Measurements from ENCODE around the gene RETN. TPM values are rescaled to one million over a fixed set of nuclear protein-coding genes. Genes with fewer than 3 reads are reported as not detected.

Gene RETN
- total RNA-seq, 2 experiments from 2014 or later = not detected

DNA sequence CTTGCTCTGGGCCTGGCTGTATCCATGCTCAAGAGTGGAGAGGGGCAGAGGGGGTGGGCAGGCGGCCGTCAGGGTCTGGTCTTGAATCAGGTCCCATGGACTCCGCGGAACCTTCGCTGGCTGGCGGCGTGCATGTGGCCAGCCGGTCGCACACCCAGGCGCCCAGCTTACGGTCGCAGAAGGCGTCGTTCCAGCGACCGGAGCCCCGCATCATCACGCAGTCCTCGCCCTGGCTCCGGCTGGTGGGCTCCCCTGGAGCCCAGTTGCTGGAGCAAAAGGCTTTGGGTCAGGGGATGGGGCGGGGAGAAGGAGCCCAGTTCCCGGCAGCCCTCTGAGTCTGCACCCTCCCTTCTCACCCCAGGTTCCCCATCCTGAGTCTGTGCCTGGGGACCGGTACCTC is 20.3 kb downstream of the RETN start:
- no peaks in the 10 kb centered on the region for H3K27me3 Mint-ChIP-seq
- intact Hi-C loops (cut with DNase I, micrococcal nuclease) = loop anchor here in 1 of 2 experiments (10.0 kb wide), 1 partner anchor 334 kb away; no protein-coding TSS in a partner anchor
- no peaks in the 10 kb centered on the region for H3K9me3 Mint-ChIP-seq
- Histone ChIP-seq H3K9me3 (ENCODE audit: control insufficient read depth in 1 of 2, insufficient read depth in 1 of 2, low read length in 2 of 2) (peaks cover 0 to 8% of the 10 kb centered on the region in 2 experiments), H3K4me1 (ENCODE audit: insufficient read depth, low read length) (peaks cover 20% of the 10 kb centered on the region), H3K36me3 (ENCODE audit: insufficient read depth, low read length) (no peaks in the 10 kb centered on the region), H3K27ac (ENCODE audit: low read depth in 1 of 2, low read length in 2 of 2) (no peak overlapping the region), H3K27me3 (ENCODE audit: control insufficient read depth in 1 of 2, insufficient read depth in 2 of 2, low read length in 2 of 2) (peaks cover 0 to 5% of the 10 kb centered on the region in 2 experiments), H3K4me3 (ENCODE audit: low read length) (no peak overlapping the region)
- POLR2A ChIA-PET = interaction anchor here (0.6 kb wide), 1 partner anchor 341 kb away, joined by 3 read pairs; no protein-coding TSS in a partner anchor
- no peak overlapping the region for H3K27ac Mint-ChIP-seq
- peaks cover 4% of the 10 kb centered on the region for H3K36me3 Mint-ChIP-seq (ENCODE audit: low read depth)
- DNase-seq (no peak), ATAC-seq (ENCODE audit: poor library complexity) (no peak)
- no peaks in the 10 kb centered on the region for H3K4me1 Mint-ChIP-seq (ENCODE audit: low read depth)
- CTCF ChIA-PET = interaction anchor here (0.9 kb wide), 1 partner anchor 8 kb away, joined by 3 read pairs; the partner anchor contains the start of gene TRAPPC5
- H3K4me3 Mint-ChIP-seq = no peak overlapping the region
- no peak for TF ChIP-seq CTCF (IDR thresholded peaks at IDR 0.05)

GRCh38 chr19:7690779-7691258 is 22.0 kb downstream of the RETN start:
- POLR2A ChIA-PET = no interaction called here
- H3K4me1 ChIP-seq (ENCODE audit: insufficient read depth, low read length) = peaks cover 26% of the 10 kb centered on the region
- peaks cover 0 to 5% of the 10 kb centered on the region in 2 experiments for H3K27me3 ChIP-seq (ENCODE audit: control insufficient read depth in 1 of 2, insufficient read depth in 2 of 2, low read length in 2 of 2)
- no peak for ATAC-seq (ENCODE audit: poor library complexity)
- H3K27ac ChIP-seq (ENCODE audit: low read depth in 1 of 2, low read length in 2 of 2) = no peak overlapping the region
- peak in 1 of 14 experiments; percentile 18 for DNase-seq
- H3K4me1 Mint-ChIP-seq (ENCODE audit: low read depth) = no peaks in the 10 kb centered on the region
- no peaks in the 10 kb centered on the region for H3K36me3 Mint-ChIP-seq (ENCODE audit: low read depth)
- H3K4me3 Mint-ChIP-seq = no peak overlapping the region
- CTCF ChIA-PET = no interaction called here
- no peak for TF ChIP-seq CTCF (IDR thresholded peaks at IDR 0.05)
- intact Hi-C loops (cut with DNase I, micrococcal nuclease) = no loop called here
- no peaks in the 10 kb centered on the region for H3K36me3 ChIP-seq (ENCODE audit: insufficient read depth, low read length)
- H3K9me3 ChIP-seq (ENCODE audit: control insufficient read depth in 1 of 2, insufficient read depth in 1 of 2, low read length in 2 of 2) = peaks cover 0 to 8% of the 10 kb centered on the region in 2 experiments
- H3K9me3 Mint-ChIP-seq = no peaks in the 10 kb centered on the region
- H3K27ac Mint-ChIP-seq = no peak overlapping the region
- H3K27me3 Mint-ChIP-seq = no peaks in the 10 kb centered on the region
- H3K4me3 ChIP-seq (ENCODE audit: low read length) = no peak overlapping the region

GRCh38 chr19:7691497-7691896 is 22.6 kb downstream of the RETN start:
- Histone ChIP-seq H3K4me3 (ENCODE audit: low read length) (no peak overlapping the region), H3K9me3 (ENCODE audit: control insufficient read depth in 1 of 2, insufficient read depth in 1 of 2, low read length in 2 of 2) (peaks cover 0 to 8% of the 10 kb centered on the region in 2 experiments), H3K27ac (ENCODE audit: low read depth in 1 of 2, low read length in 2 of 2) (no peak overlapping the region), H3K27me3 (ENCODE audit: control insufficient read depth in 1 of 2, insufficient read depth in 2 of 2, low read length in 2 of 2) (peaks cover 0 to 5% of the 10 kb centered on the region in 2 experiments), H3K4me1 (ENCODE audit: insufficient read depth, low read length) (peaks cover 26% of the 10 kb centered on the region), H3K36me3 (ENCODE audit: insufficient read depth, low read length) (no peaks in the 10 kb centered on the region)
- TF ChIP-seq CTCF (IDR thresholded peaks at IDR 0.05) = no peak
- ChIA-PET CTCF (no interaction called here), POLR2A (no interaction called here)
- Mint-ChIP-seq H3K27me3 (no peaks in the 10 kb centered on the region), H3K4me3 (no peak overlapping the region), H3K4me1 (ENCODE audit: low read depth) (no peaks in the 10 kb centered on the region), H3K27ac (no peak overlapping the region), H3K9me3 (no peaks in the 10 kb centered on the region), H3K36me3 (ENCODE audit: low read depth) (no peaks in the 10 kb centered on the region)
- intact Hi-C loops (cut with DNase I, micrococcal nuclease) = no loop called here
- peak in 3 of 14 experiments; percentile 34 to 62 (median 34) for DNase-seq
- ATAC-seq (ENCODE audit: poor library complexity) = no peak
